PC-3 (cell line): ENCODE results near the gene ZNF750. TPM values are rescaled to one million over a fixed set of nuclear protein-coding genes. Genes with fewer than 3 reads are reported as not detected.

Experiments
- ATAC-seq: fragments of 200-7000 bp; cut with Tn5 transposase; 2 replicates; pipeline ENCODE4 v1.9.1; 2020; ENCODE audit warnings: mild to moderate bottlenecking, moderate library complexity
- BruUV-seq: library from RNA; stranded (reverse); fragments of 400-500 nt; replicated peaks from 2 replicates; lab custom pipeline; 2021; lab: Mats Ljungman, UMichigan
- CTCF ChIA-PET: fragments of 300-600 bp; sonication (Branson Sonifier 250); formaldehyde crosslinking; loops from one replicate; lab custom pipeline; 2022; ENCODE audit warnings: antibody characterized with exemption; lab: Charles Lee
- POLR2A ChIA-PET: fragments of 300-600 bp; sonication (Branson Sonifier 250); formaldehyde crosslinking; loops from one replicate; lab custom pipeline; 2022; ENCODE audit warnings: antibody characterized with exemption; ENCODE audit not compliant: unreplicated experiment; lab: Charles Lee
- DNase-seq: peaks from one replicate; pipeline ENCODE4 v3.0.0-alpha.2; 2015
- H2AFZ ChIP-seq: fragments of 300-600 bp; sonication (generic); 2 replicates; pipeline ENCODE4 v1.6.0; 2016; ENCODE audit warnings: antibody characterized with exemption, low read length
- H3F3A ChIP-seq: fragments of 300-600 bp; sonication (generic); one replicate; pipeline ENCODE4 v1.6.0; 2017; ENCODE audit warnings: antibody characterized with exemption, low read length, control low read depth, mild to moderate bottlenecking; ENCODE audit not compliant: unreplicated experiment
- H3K27ac ChIP-seq: fragments of 300-600 bp; sonication (generic); 2 replicates; pipeline ENCODE4 v1.5.1; 2016; ENCODE audit warnings: mild to moderate bottlenecking, low read length
- H3K27me3 ChIP-seq: fragments of 300-600 bp; sonication (generic); 2 replicates; pipeline ENCODE4 v1.6.1; 2016; ENCODE audit warnings: low read length, mixed read lengths
- H3K36me3 ChIP-seq: fragments of 300-600 bp; sonication (generic); 2 replicates; pipeline ENCODE4 v1.6.1; 2016; ENCODE audit warnings: low read depth, mixed run types, low read length, mixed read lengths
- H3K4me1 ChIP-seq: fragments of 300-600 bp; sonication (generic); 2 replicates; pipeline ENCODE4 v1.5.1; 2016; ENCODE audit warnings: low read length; ENCODE audit not compliant: insufficient read depth
- H3K4me2 ChIP-seq: fragments of 300-600 bp; sonication (generic); 2 replicates; pipeline ENCODE4 v1.6.0; 2016; ENCODE audit warnings: low read length
- H3K4me3 ChIP-seq: fragments of 300-600 bp; sonication (generic); 2 replicates; pipeline ENCODE4 v1.5.1; 2016; ENCODE audit warnings: mild to moderate bottlenecking, low read length, mixed read lengths
- H3K79me2 ChIP-seq: fragments of 300-600 bp; sonication (generic); 2 replicates; pipeline ENCODE4 v1.6.1; 2017; ENCODE audit warnings: low read length, mixed read lengths
- H3K9ac ChIP-seq: fragments of 300-600 bp; sonication (generic); 2 replicates; pipeline ENCODE4 v1.6.0; 2016; ENCODE audit warnings: mild to moderate bottlenecking, low read length
- H3K9me2 ChIP-seq: fragments of 300-600 bp; sonication (generic); replicated peaks from 2 replicates; pipeline ENCODE4 v1.6.1; 2016; ENCODE audit warnings: mixed run types, low read length, mixed read lengths
- H3K9me3 ChIP-seq: fragments of 300-600 bp; sonication (generic); 2 replicates; pipeline ENCODE4 v1.6.1; 2016; ENCODE audit warnings: low read length, mixed read lengths
- H4K20me1 ChIP-seq: fragments of 300-600 bp; sonication (generic); 2 replicates; pipeline ENCODE4 v1.6.1; 2016; ENCODE audit warnings: low read length, mixed read lengths
- EZH2 ChIP-seq: fragments of 300-600 bp; sonication (generic); IDR thresholded peaks from one replicate; pipeline ENCODE4 v1.6.1; 2017; ENCODE audit warnings: antibody characterized with exemption, mild to moderate bottlenecking, low read length; ENCODE audit not compliant: unreplicated experiment
- EZH2phosphoT487 ChIP-seq: fragments of 300-600 bp; sonication (generic); IDR thresholded peaks from 2 replicates; pipeline ENCODE4 v1.6.1; 2018; ENCODE audit warnings: mild to moderate bottlenecking, antibody characterized with exemption, low read length, borderline replicate concordance
- intact Hi-C: fragments of 100-400 bp; cut with micrococcal nuclease; formaldehyde crosslinking; loops from 2 replicates; pipeline ENCODE4 v1.9.0; 2023
- total RNA-seq: library from RNA; depleted of rRNA; stranded (reverse); fragments of >200 nt; gene quantifications from 2 replicates; pipeline ENCODE4 v1.2.3, GENCODE V29; 2014
- TF ChIP-seq, protein P1 (sequence below): fragments of 300-600 bp; sonication (generic); conservative IDR thresholded peaks from 2 replicates; pipeline ENCODE4 v1.5.1; 2017; ENCODE audit warnings: antibody characterized with exemption, low read depth, mild to moderate bottlenecking, low read length

Gene ZNF750
- total RNA-seq, 1 experiment from 2014 or later = not detected

DNA sequence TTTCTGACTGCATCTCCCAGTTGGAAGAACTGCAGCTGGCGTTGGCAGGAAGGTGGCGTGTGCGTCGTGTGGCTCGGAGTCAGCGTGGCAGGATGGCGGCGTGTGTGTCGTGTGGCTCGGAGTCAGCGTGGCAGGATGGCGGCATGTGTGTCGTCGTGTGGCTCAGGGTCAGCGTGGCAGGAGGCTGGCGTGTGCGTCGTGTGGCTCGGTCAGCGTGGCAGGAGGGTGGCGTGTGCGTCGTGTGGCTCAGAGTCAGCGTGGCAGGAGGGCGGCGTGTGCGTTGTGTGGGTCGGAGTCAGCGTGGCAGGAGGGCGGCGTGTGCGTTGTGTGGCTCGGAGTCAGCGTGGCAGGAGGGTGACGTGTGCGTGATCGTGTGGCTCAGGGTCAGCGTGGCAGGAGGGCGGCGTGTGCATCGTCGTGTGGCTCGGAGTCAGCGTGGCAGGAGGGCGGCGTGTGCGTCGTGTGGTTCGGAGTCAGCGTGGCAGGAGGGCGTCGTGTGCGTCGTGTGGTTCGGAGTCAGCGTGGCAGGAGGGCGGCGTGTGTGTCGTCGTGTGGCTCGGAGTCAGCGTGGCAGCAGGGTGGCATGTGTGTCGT is 38.3 kb downstream of the ZNF750 start:
- H3K36me3 ChIP-seq = no peaks in the 10 kb centered on the region
- no peak for ATAC-seq
- DNase-seq = no peak
- H3K27me3 ChIP-seq = no peaks in the 10 kb centered on the region
- TF ChIP-seq EZH2phosphoT487 (no peak), EZH2 (no peak)
- TF ChIP-seq, protein P1, sequence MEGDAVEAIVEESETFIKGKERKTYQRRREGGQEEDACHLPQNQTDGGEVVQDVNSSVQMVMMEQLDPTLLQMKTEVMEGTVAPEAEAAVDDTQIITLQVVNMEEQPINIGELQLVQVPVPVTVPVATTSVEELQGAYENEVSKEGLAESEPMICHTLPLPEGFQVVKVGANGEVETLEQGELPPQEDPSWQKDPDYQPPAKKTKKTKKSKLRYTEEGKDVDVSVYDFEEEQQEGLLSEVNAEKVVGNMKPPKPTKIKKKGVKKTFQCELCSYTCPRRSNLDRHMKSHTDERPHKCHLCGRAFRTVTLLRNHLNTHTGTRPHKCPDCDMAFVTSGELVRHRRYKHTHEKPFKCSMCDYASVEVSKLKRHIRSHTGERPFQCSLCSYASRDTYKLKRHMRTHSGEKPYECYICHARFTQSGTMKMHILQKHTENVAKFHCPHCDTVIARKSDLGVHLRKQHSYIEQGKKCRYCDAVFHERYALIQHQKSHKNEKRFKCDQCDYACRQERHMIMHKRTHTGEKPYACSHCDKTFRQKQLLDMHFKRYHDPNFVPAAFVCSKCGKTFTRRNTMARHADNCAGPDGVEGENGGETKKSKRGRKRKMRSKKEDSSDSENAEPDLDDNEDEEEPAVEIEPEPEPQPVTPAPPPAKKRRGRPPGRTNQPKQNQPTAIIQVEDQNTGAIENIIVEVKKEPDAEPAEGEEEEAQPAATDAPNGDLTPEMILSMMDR = no peak
- intact Hi-C loops = no loop called here
- no peak overlapping the region for H3K4me3 ChIP-seq
- no TSS peak for BruUV-seq
- H3K4me1 ChIP-seq = no peaks in the 10 kb centered on the region
- no peaks in the 10 kb centered on the region for H3K9me3 ChIP-seq
- CTCF ChIA-PET = no interaction called here
- no peak overlapping the region for H3K27ac ChIP-seq
- H3K9ac ChIP-seq = no peak overlapping the region
- H3K9me2 ChIP-seq = no peaks in the 10 kb centered on the region
- no peaks in the 10 kb centered on the region for H3K79me2 ChIP-seq
- H4K20me1 ChIP-seq = no peaks in the 10 kb centered on the region
- H3K4me2 ChIP-seq = no peak overlapping the region
- POLR2A ChIA-PET = no interaction called here
- H3F3A ChIP-seq = peaks cover 4% of the 10 kb centered on the region
- H2AFZ ChIP-seq = no peak overlapping the region

DNA sequence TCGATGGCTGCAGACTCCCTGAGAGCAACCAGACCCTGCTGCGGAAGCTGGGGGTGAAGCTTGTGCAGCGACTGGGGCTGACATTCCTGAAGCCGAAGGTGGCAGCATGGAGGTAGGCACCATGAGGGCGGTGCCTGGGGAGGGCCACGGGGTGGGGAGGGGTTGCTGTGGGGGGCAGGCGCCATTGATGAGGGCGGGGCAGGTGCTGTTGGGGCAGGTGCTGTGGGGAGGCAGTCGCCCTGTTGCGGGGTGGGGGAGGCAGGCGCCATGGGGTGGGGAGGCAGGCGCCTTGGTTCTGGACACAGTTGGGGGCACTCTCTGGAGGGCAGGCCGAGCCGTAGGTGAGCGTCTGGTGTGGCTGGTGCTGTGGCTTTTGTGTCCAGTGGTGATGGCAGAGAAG is 38.9 kb downstream of the ZNF750 start:
- Histone ChIP-seq H3K9me3 (no peaks in the 10 kb centered on the region), H3F3A (peaks cover 4% of the 10 kb centered on the region), H3K27ac (no peak overlapping the region), H3K4me3 (no peak overlapping the region), H4K20me1 (no peaks in the 10 kb centered on the region), H3K27me3 (no peaks in the 10 kb centered on the region), H3K4me1 (no peaks in the 10 kb centered on the region), H3K9ac (no peak overlapping the region), H3K36me3 (no peaks in the 10 kb centered on the region), H3K9me2 (no peaks in the 10 kb centered on the region), H3K4me2 (no peak overlapping the region), H3K79me2 (no peaks in the 10 kb centered on the region), H2AFZ (no peak overlapping the region)
- no peak for TF ChIP-seq EZH2phosphoT487
- TF ChIP-seq, protein P1 = no peak
- no peak for TF ChIP-seq EZH2
- ChIA-PET CTCF (no interaction called here), POLR2A (no interaction called here)
- DNase-seq = no peak
- intact Hi-C loops = no loop called here
- no peak for ATAC-seq
- no TSS peak for BruUV-seq

DNA sequence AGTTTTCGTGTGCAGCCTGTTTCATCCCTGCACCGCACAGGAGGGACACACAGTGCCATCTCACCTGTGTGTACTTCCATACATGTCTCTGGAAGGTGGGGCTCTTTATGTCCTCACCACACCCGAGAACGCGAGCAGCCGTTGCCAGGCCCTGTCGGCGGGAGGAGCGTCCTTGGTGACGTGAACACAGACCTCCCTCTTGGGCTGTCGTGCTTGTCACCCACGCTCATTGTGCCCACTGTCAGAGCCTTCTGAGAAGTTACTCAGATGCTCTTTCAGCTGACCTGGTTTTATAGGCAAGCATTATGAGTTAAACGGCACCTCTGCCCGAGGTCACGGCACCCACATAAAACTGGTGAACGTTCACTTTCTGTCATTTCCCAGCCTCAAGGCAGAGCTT is 40.2 kb downstream of the ZNF750 start:
- Histone ChIP-seq H3K9me3 (no peaks in the 10 kb centered on the region), H3K4me2 (no peak overlapping the region), H3K4me1 (no peaks in the 10 kb centered on the region), H3K36me3 (no peaks in the 10 kb centered on the region), H3K4me3 (no peak overlapping the region), H3K79me2 (no peaks in the 10 kb centered on the region), H3F3A (peaks cover 4% of the 10 kb centered on the region), H2AFZ (no peak overlapping the region), H3K9ac (no peak overlapping the region), H3K27me3 (no peaks in the 10 kb centered on the region), H3K27ac (no peak overlapping the region), H3K9me2 (no peaks in the 10 kb centered on the region), H4K20me1 (no peaks in the 10 kb centered on the region)
- POLR2A ChIA-PET = no interaction called here
- CTCF ChIA-PET = no interaction called here
- TF ChIP-seq EZH2phosphoT487 (no peak), EZH2 (no peak)
- TF ChIP-seq, protein P1 = no peak
- DNase-seq (no peak), ATAC-seq (no peak)
- no TSS peak for BruUV-seq
- intact Hi-C loops = no loop called here
